Breast epithelium (tissue), 3 donors: ENCODE data around the gene MAB21L2.

Experiments
- POLR2A ChIP-seq: fragments of 450-650 bp; IDR thresholded peaks from one replicate; pipeline ENCODE4 v1.6.1; 2016; ENCODE audit warnings: antibody characterized with exemption, mild to moderate bottlenecking, moderate library complexity
- POLR2AphosphoS5 ChIP-seq, 3 donors: sonication (generic); formaldehyde crosslinking; IDR thresholded peaks; one replicate each; pipeline ENCODE4 v1.6.1; 2017; ENCODE audit warnings: antibody characterized with exemption in 3 of 3
- TF ChIP-seq, protein P1 (sequence below), 3 donors: fragments of 450-650 bp; IDR thresholded peaks; one replicate each; pipeline ENCODE4 v1.5.1; 2016 to 2017; ENCODE audit warnings: antibody characterized with exemption in 3 of 3, mild to moderate bottlenecking in 3 of 3, moderate library complexity in 3 of 3

DNA sequence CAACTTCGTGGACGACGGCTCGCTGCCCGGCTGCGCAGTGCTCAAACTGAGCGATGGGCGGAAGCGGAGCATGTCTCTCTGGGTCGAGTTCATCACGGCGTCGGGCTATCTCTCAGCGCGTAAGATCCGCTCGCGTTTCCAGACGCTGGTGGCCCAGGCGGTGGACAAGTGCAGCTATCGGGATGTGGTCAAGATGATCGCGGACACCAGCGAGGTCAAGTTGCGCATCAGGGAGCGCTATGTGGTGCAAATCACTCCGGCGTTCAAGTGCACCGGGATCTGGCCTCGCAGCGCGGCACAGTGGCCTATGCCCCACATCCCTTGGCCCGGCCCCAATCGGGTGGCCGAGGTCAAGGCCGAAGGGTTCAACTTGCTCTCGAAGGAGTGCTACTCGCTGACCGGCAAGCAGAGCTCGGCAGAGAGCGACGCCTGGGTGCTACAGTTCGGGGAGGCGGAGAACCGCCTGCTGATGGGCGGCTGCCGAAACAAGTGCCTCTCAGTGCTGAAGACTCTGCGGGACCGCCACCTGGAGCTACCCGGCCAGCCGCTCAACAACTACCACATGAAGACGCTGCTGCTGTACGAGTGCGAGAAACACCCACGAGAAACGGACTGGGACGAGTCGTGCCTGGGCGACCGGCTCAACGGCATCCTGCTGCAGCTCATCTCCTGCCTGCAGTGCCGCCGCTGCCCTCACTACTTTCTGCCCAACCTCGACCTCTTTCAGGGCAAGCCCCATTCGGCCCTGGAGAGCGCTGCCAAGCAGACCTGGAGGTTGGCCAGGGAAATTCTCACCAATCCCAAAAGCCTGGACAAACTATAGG, 1.5 kb downstream of the MAB21L2 start:
- TF ChIP-seq POLR2A: no peak
- TF ChIP-seq, protein P1, sequence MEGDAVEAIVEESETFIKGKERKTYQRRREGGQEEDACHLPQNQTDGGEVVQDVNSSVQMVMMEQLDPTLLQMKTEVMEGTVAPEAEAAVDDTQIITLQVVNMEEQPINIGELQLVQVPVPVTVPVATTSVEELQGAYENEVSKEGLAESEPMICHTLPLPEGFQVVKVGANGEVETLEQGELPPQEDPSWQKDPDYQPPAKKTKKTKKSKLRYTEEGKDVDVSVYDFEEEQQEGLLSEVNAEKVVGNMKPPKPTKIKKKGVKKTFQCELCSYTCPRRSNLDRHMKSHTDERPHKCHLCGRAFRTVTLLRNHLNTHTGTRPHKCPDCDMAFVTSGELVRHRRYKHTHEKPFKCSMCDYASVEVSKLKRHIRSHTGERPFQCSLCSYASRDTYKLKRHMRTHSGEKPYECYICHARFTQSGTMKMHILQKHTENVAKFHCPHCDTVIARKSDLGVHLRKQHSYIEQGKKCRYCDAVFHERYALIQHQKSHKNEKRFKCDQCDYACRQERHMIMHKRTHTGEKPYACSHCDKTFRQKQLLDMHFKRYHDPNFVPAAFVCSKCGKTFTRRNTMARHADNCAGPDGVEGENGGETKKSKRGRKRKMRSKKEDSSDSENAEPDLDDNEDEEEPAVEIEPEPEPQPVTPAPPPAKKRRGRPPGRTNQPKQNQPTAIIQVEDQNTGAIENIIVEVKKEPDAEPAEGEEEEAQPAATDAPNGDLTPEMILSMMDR (IDR thresholded peaks at IDR 0.05): no peak
- no peak for TF ChIP-seq POLR2AphosphoS5 (IDR thresholded peaks at IDR 0.05)
